Dedifferentiated amniotic fluid mesenchymal stem cell (primary cell): ENCODE data around the gene CDK11B.
"Not testable (repeated sequence)": the region's sequence is repeated elsewhere in the genome, so short reads cannot be mapped to it uniquely, and the experiment has no call there.

ENCODE experiments used
- DNase-seq: peaks from one replicate; pipeline ENCODE4 v3.0.0-alpha.2; 2016; ENCODE audit errors: extremely low spot score

Gene CDK11B

GRCh38 chr1:1683104-1683905 is 24.5 kb upstream of the CDK11B start:
- DNase-seq: no peak

DNA sequence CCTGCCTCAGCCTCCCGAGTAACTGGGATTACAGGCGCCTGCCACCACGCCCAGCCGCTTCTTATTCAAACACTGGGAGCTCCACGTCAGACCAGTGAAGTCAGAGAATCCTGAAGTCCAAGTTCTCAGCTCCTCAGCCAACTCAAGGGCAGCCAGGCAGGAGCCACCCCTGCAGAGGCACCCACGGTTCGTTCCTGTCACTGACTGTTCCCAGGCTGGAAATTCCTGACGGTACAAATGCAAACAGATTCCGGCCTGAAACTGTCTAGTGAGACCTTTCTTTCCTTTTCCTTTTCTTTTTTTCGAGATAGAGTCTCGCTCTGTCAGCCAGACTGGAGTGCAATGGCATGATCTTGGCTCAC is 22.1 kb upstream of the CDK11B start:
- DNase-seq: no peak

DNA sequence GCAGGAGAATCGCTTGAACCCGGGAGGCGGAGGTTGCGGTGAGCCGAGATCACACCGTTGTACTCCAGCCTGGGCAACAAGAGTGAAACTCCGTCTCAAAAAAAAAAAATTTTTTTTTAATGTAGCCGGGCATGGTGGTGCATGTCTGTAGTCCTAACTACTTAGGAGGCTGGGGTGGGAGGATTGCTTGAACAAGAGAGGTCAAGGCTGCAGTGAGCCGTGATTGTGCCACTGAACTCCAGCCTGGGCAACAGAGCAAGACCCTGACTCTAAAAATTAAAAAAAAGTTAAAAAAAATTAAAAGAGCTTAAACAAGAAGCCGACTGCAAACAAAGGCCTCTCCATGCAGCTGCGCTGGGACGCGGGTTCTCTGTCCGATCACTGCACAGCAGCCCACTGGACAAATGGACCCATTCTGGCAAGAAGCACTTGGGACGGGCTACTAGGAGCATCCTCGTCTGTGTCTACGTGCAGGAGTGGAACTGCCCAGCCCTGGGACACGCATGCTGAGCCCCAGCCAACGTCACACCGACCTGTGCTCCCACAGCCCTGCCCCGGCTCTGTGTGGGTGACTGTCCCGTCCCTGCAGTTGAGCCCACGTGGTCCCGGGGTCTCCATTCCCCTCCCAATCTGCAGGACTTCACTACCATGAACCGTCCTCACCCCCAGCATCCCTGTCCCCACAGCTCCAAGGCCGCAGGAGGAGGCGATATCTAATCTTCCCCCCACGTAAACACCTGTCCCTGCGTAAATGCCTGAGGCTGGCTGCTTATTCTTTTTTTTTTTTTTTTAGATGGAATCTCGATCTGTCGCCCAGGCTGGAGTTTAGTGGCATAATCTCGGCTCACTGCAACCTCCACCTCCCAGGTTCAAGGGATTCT is 21.5 kb upstream of the CDK11B start:
- no peak for DNase-seq

- DNase-seq: no peak
These were observed 20.0 kb upstream of the CDK11B start for GRCh38 chr1:1678581-1679380.

GRCh38 chr1:1677718-1678580 is 19.1 kb upstream of the CDK11B start:
- DNase-seq: no peak

DNA sequence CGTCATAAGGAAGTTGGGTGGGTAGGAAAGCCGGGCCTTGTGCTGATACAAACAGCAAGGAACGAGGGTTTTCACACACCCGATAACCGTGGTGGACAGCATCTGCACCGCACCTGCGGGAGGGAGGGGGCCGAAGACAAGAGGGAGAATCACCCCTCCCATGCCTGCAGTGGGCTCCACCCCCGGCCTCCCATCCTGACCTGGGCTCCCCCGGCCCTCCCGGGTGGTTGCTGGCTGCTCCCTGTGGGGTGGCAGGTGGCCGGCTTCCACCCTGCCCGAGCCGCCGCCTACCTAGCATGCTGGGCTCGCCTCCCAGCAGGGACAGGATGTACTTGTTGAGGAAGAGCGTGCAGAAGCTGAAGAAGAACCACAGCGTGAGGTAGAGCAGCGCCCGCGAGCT is 17.3 kb upstream of the CDK11B start:
- DNase-seq: not testable (repeated sequence)

- not testable (repeated sequence) for DNase-seq
These were observed 16.4 kb upstream of the CDK11B start for GRCh38 chr1:1675218-1675617.

GRCh38 chr1:1674806-1675205 is 16.0 kb upstream of the CDK11B start:
- not testable (repeated sequence) for DNase-seq

- no peak for DNase-seq
These were observed 13.6 kb upstream of the CDK11B start for GRCh38 chr1:1672181-1672965.

DNA sequence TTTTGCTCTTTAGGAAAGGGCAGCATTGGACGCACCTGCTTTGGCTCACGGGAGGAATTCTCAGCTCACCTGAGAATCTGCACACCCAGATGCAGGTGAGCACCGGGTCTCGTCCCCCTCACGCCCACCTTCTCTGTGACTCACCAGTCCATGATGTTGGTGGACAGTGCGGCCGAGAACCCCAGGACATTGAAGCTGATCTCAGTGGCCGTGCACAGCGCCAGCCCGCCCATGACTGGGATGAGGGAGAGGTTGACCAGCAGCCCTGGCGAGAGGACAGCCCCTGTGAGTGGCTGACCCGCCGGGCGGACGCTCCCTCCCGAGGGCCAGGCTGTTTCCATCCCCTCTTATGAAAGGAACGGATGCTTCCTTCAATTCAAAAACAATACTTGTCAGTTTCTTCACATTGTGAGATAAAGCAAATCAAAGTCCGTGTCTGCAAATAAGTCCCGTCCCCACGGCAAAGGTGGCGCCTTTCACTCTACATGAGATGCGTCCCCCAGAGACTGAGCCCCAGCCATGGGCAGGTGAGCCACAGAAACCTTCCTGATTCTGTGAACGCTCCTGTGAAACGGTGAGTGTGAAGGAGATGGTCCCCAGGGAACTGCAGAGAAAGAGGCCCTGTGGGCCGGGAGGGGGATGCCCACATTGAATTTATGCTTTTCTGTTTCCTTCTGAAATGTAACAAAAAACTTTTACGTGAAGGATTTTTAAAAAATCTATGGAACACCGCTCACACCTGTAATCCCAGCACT is 12.7 kb upstream of the CDK11B start:
- no peak for DNase-seq

DNA sequence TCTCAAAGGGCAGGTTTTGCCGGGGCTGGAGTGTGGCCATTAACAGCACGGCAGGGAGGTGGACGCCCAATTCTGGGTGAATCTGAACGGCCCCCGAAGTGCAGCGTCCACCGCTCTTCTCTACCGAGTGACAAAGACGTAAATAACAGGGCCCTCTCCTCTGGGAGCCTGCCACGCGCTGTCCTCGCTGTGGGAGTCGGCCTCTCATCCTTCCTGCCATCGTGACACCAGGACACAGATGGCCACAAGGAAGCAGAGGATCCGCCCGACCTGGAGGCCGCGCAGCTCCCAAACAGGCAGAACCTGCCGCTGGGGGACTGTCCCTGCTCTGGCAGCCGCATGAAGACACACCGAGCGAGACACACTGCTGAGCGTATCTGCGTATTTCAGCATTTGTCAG is 12.1 kb upstream of the CDK11B start:
- DNase-seq: no peak

- no peak for DNase-seq
These were observed 10.9 kb upstream of the CDK11B start for GRCh38 chr1:1669468-1670440.

- DNase-seq: no peak
These were observed 7.7 kb upstream of the CDK11B start for GRCh38 chr1:1666526-1666925.

- no peak for DNase-seq
These were observed 7.0 kb upstream of the CDK11B start for GRCh38 chr1:1665815-1666251.

- no peak for DNase-seq
These were observed 6.4 kb upstream of the CDK11B start for GRCh38 chr1:1664941-1665814.

DNA sequence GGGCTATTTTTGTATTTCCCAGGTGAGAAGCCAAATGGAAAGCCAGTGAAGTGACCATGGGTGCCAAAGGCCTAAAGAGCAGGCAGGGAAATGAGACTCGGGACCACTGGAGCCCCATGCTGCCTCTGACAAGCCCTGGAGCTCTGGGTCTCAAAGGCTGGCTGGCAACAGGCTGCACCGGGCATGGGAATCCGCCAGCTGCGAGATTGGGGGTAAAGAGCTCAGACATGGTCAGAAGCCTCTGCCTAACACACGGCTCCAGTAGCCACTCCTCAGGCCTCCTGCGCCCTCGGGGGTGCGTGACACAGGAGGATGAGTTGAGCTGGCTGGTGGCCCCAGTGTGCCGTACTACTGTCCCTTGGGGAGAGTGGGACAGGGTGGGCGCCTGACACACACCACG is 5.5 kb upstream of the CDK11B start:
- not testable (repeated sequence) for DNase-seq

DNA sequence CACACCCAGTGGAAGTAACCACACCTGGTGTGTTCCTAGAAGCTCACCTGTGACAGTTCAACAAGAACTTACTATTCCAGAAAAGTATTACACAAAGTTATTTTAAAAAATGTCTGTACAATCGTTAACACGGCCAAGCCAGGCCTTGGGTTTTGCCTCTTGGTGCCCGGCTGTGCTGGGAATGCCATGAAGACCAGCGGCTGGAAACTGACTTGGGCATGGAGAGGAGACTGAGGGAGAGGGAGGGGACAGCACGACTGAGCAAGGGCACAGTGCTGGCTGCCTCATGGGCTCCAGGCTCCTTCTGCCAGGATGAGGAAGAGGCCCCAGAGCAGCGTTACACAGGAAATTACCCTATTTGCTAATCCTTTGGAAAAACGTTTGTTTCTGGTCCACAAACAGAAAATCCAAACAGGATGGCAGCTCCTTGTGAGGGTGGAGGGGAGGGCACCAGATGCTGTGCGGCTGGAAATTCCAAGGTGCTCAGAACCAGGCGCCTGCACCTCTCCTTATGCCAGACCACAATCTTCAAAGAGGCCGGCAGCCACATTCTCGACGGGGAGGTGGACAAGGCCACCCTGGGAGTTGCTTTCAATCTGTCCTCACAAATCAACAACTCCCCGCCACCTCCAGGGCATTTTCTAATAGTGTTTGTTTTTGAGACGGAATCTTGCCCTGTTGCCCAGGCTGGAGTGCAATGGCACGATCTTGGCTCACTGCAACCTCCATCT is 4.2 kb upstream of the CDK11B start:
- not testable (repeated sequence) for DNase-seq
